DOHH2 (cell line): ENCODE measurements around the gene ERO1B.

Experiments
- H3F3A ChIP-seq: fragments of 200-600 bp; sonication (generic), shearing (Covaris generic); 2 replicates; pipeline ENCODE4 v1.6.0; 2016; ENCODE audit warnings: antibody characterized with exemption, mild to moderate bottlenecking; ENCODE audit not compliant: control insufficient read depth, insufficient read depth
- H3K27ac ChIP-seq: fragments of 200-600 bp; sonication (generic); 2 replicates; pipeline ENCODE4 v1.5.1; 2014; ENCODE audit warnings: low read depth, mild to moderate bottlenecking, low read length, moderate library complexity
- H3K27me3 ChIP-seq: fragments of 200-600 bp; sonication (generic); 2 replicates; pipeline ENCODE4 v1.6.1; 2014; ENCODE audit warnings: mild to moderate bottlenecking, low read length, mixed read lengths; ENCODE audit not compliant: control insufficient read depth
- H3K36me3 ChIP-seq: fragments of 200-600 bp; sonication (generic); 2 replicates; pipeline ENCODE4 v1.6.1; 2014; ENCODE audit warnings: mild to moderate bottlenecking, low read length, moderate library complexity, mixed read lengths; ENCODE audit not compliant: control insufficient read depth
- H3K4me1 ChIP-seq: fragments of 200-600 bp; sonication (generic); 2 replicates; pipeline ENCODE4 v1.6.1; 2014; ENCODE audit warnings: mild to moderate bottlenecking, low read length, mixed read lengths; ENCODE audit not compliant: control insufficient read depth
- H3K4me2 ChIP-seq: fragments of 200-600 bp; sonication (generic); 2 replicates; pipeline ENCODE4 v1.6.0; 2014; ENCODE audit warnings: mild to moderate bottlenecking, low read length, moderate library complexity
- H3K4me3 ChIP-seq: fragments of 200-600 bp; sonication (generic); 2 replicates; pipeline ENCODE4 v1.5.1; 2014; ENCODE audit warnings: mild to moderate bottlenecking, low read length, mixed read lengths
- H3K79me2 ChIP-seq: fragments of 200-600 bp; sonication (generic); 2 replicates; pipeline ENCODE4 v1.6.1; 2014; ENCODE audit warnings: mild to moderate bottlenecking, low read length, mixed read lengths; ENCODE audit not compliant: control insufficient read depth
- H3K9me2 ChIP-seq: fragments of 200-600 bp; sonication (generic); replicated peaks from 2 replicates; pipeline ENCODE4 v1.6.1; 2014; ENCODE audit warnings: mild to moderate bottlenecking, low read length, mixed read lengths; ENCODE audit not compliant: control insufficient read depth
- H3K9me3 ChIP-seq: fragments of 200-600 bp; sonication (generic); 2 replicates; pipeline ENCODE4 v1.6.1; 2014; ENCODE audit warnings: antibody characterized with exemption, low read length, mixed read lengths; ENCODE audit not compliant: control insufficient read depth, insufficient read depth
- H4K20me1 ChIP-seq: fragments of 200-600 bp; sonication (generic); 2 replicates; pipeline ENCODE4 v1.6.0; 2014; ENCODE audit warnings: low read depth, mild to moderate bottlenecking, antibody characterized with exemption, low read length, moderate library complexity; ENCODE audit not compliant: control insufficient read depth, insufficient read depth
- EZH2phosphoT487 ChIP-seq: fragments of 200-600 bp; sonication (generic); IDR thresholded peaks from 2 replicates; pipeline ENCODE4 v1.6.1; 2017; ENCODE audit warnings: borderline replicate concordance, mild to moderate bottlenecking, antibody characterized with exemption, low read length, moderate library complexity, mixed read lengths
- TF ChIP-seq, protein P1 (sequence below): fragments of 200-600 bp; sonication (generic); IDR thresholded peaks from one replicate; pipeline ENCODE4 v1.5.1; 2014; ENCODE audit warnings: antibody characterized with exemption, mild to moderate bottlenecking, low read depth, low read length; ENCODE audit not compliant: poor library complexity, severe bottlenecking

Gene ERO1B

GRCh38 chr1:236214761-236215160, 67.0 kb downstream of the ERO1B start:
- no peaks in the 10 kb centered on the region for H3K4me1 ChIP-seq
- H3F3A ChIP-seq, result no peaks in the 10 kb centered on the region
- H3K27ac ChIP-seq, result no peak overlapping the region
- peaks cover 27% of the 10 kb centered on the region for H3K36me3 ChIP-seq
- no peaks in the 10 kb centered on the region for H3K27me3 ChIP-seq
- H3K4me2 ChIP-seq, result no peak overlapping the region
- H3K9me2 ChIP-seq, result no peaks in the 10 kb centered on the region
- TF ChIP-seq EZH2phosphoT487, result no peak
- TF ChIP-seq, protein P1, sequence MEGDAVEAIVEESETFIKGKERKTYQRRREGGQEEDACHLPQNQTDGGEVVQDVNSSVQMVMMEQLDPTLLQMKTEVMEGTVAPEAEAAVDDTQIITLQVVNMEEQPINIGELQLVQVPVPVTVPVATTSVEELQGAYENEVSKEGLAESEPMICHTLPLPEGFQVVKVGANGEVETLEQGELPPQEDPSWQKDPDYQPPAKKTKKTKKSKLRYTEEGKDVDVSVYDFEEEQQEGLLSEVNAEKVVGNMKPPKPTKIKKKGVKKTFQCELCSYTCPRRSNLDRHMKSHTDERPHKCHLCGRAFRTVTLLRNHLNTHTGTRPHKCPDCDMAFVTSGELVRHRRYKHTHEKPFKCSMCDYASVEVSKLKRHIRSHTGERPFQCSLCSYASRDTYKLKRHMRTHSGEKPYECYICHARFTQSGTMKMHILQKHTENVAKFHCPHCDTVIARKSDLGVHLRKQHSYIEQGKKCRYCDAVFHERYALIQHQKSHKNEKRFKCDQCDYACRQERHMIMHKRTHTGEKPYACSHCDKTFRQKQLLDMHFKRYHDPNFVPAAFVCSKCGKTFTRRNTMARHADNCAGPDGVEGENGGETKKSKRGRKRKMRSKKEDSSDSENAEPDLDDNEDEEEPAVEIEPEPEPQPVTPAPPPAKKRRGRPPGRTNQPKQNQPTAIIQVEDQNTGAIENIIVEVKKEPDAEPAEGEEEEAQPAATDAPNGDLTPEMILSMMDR, result no peak
- no peaks in the 10 kb centered on the region for H4K20me1 ChIP-seq
- no peaks in the 10 kb centered on the region for H3K79me2 ChIP-seq
- H3K9me3 ChIP-seq, result no peaks in the 10 kb centered on the region
- H3K4me3 ChIP-seq, result no peak overlapping the region

GRCh38 chr1:236213534-236213933, 68.2 kb downstream of the ERO1B start:
- Histone ChIP-seq H3K79me2 (no peaks in the 10 kb centered on the region), H3F3A (no peaks in the 10 kb centered on the region), H4K20me1 (no peaks in the 10 kb centered on the region), H3K4me2 (no peak overlapping the region), H3K4me3 (no peak overlapping the region), H3K36me3 (peaks cover 25% of the 10 kb centered on the region), H3K4me1 (no peaks in the 10 kb centered on the region), H3K27ac (no peak overlapping the region), H3K9me2 (no peaks in the 10 kb centered on the region), H3K27me3 (no peaks in the 10 kb centered on the region), H3K9me3 (no peaks in the 10 kb centered on the region)
- TF ChIP-seq, protein P1, result no peak
- no peak for TF ChIP-seq EZH2phosphoT487

GRCh38 chr1:236211815-236212214, 69.9 kb downstream of the ERO1B start:
- Histone ChIP-seq H3K79me2 (no peaks in the 10 kb centered on the region), H3K4me1 (no peaks in the 10 kb centered on the region), H3K27me3 (no peaks in the 10 kb centered on the region), H3K4me3 (no peak overlapping the region), H3K36me3 (peaks cover 17% of the 10 kb centered on the region), H3K9me2 (no peaks in the 10 kb centered on the region), H4K20me1 (no peaks in the 10 kb centered on the region), H3K27ac (no peak overlapping the region), H3K4me2 (no peak overlapping the region), H3K9me3 (no peaks in the 10 kb centered on the region), H3F3A (no peaks in the 10 kb centered on the region)
- TF ChIP-seq EZH2phosphoT487, result no peak
- TF ChIP-seq, protein P1, result no peak

GRCh38 chr1:236209713-236210112, 72.0 kb downstream of the ERO1B start:
- Histone ChIP-seq H3K9me2 (no peaks in the 10 kb centered on the region), H4K20me1 (no peaks in the 10 kb centered on the region), H3K4me2 (no peak overlapping the region), H3K4me1 (no peaks in the 10 kb centered on the region), H3K79me2 (no peaks in the 10 kb centered on the region), H3K9me3 (no peaks in the 10 kb centered on the region), H3K27me3 (no peaks in the 10 kb centered on the region), H3K4me3 (no peak overlapping the region), H3F3A (no peaks in the 10 kb centered on the region), H3K36me3 (peaks cover 15% of the 10 kb centered on the region), H3K27ac (no peak overlapping the region)
- TF ChIP-seq EZH2phosphoT487, result no peak
- TF ChIP-seq, protein P1, result no peak
